GM06990 (cell line): ENCODE results near the gene DMXL1.
"Not testable (repeated sequence)": the region's sequence is repeated elsewhere in the genome, so short reads cannot be mapped to it uniquely, and the experiment has no call there.

ENCODE experiments used
- DNase-seq: peaks from one replicate; pipeline ENCODE4 v3.0.0-alpha.2; 2011; ENCODE audit not compliant: insufficient read length; ENCODE audit errors: extremely low read depth
- H3K27me3 ChIP-seq: replicated peaks from 2 replicates; pipeline ENCODE4 v1.6.0; 2011; ENCODE audit warnings: low read length; ENCODE audit not compliant: control insufficient read depth, insufficient read depth
- H3K36me3 ChIP-seq: 2 replicates; pipeline ENCODE4 v1.5.1; 2011; ENCODE audit warnings: low read length; ENCODE audit not compliant: control insufficient read depth, insufficient read depth
- H3K4me3 ChIP-seq: replicated peaks from 2 replicates; pipeline ENCODE4 v1.5.1; 2011; ENCODE audit warnings: low read depth, mild to moderate bottlenecking, control low read depth, low read length
- TF ChIP-seq, protein P1 (sequence below): IDR thresholded peaks from 2 replicates; pipeline ENCODE4 v1.5.1; 2011; ENCODE audit warnings: low read length, control low read depth, mild to moderate bottlenecking, inconsistent platforms; ENCODE audit not compliant: insufficient read depth, poor library complexity, severe bottlenecking

Gene DMXL1

GRCh38 chr5:119179857-119180641 lies 109.2 kb downstream of the DMXL1 start:
- Histone ChIP-seq H3K4me3 (no peak overlapping the region), H3K27me3 (no peaks in the 10 kb centered on the region), H3K36me3 (peaks cover 2% of the 10 kb centered on the region; the same call in 1 of the 2 replicates)
- TF ChIP-seq, protein P1, sequence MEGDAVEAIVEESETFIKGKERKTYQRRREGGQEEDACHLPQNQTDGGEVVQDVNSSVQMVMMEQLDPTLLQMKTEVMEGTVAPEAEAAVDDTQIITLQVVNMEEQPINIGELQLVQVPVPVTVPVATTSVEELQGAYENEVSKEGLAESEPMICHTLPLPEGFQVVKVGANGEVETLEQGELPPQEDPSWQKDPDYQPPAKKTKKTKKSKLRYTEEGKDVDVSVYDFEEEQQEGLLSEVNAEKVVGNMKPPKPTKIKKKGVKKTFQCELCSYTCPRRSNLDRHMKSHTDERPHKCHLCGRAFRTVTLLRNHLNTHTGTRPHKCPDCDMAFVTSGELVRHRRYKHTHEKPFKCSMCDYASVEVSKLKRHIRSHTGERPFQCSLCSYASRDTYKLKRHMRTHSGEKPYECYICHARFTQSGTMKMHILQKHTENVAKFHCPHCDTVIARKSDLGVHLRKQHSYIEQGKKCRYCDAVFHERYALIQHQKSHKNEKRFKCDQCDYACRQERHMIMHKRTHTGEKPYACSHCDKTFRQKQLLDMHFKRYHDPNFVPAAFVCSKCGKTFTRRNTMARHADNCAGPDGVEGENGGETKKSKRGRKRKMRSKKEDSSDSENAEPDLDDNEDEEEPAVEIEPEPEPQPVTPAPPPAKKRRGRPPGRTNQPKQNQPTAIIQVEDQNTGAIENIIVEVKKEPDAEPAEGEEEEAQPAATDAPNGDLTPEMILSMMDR: no peak
- DNase-seq: no peak

DNA sequence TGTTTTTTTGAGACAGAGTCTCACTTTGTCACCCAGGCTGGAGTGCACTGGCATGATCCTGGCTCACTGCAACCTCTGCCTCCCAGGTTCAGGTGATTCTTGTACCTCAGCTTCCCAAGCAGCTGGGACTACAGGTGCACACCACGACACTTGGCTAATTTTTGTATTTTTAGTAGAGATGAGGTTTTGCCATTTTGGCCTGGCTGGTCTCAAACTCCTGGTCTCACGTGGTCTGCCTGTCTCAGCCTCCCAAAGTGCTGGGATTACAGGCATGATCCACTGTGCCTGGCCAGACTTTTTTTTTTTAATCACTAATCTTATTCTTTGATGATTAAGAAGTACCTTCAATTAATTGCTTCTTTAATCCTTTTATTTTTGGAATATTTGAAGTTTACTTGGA lies 114.6 kb downstream of the DMXL1 start:
- not testable (repeated sequence) for DNase-seq, H3K36me3 ChIP-seq, H3K4me3 ChIP-seq, H3K27me3 ChIP-seq

- TF ChIP-seq, protein P1: no peak
- Histone ChIP-seq H3K27me3 (no peaks in the 10 kb centered on the region), H3K4me3 (no peak overlapping the region), H3K36me3 (no peaks in the 10 kb centered on the region; the same call in none of the 2 replicates)
- DNase-seq: peak; percentile 6
These were observed 117.1 kb downstream of the DMXL1 start for GRCh38 chr5:119187776-119188529.

GRCh38 chr5:119190470-119191095 lies 119.7 kb downstream of the DMXL1 start:
- TF ChIP-seq, protein P1: no peak
- no peak overlapping the region for H3K4me3 ChIP-seq
- no peak for DNase-seq

DNA sequence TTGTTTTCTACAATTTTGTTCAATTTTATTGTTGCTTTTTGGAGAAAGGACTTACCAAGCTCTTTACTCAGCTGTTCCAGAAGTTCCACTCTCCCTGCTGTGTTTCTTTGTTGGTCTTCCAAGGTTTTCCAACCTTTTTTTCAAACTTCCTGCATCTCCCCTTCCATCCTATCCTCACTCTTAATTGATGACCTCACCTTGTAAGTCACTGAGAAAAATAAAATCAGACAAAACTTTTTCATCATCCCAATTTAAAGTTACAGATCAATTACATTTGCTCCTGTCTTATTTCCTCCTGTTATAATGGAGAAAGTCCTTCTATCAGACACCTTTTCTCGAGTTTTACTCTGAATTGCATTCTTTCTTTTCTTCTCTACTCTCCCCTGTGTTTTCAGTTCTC lies 121.1 kb downstream of the DMXL1 start:
- no peak for DNase-seq
- TF ChIP-seq, protein P1: no peak
- no peaks in the 10 kb centered on the region for H3K27me3 ChIP-seq
- H3K4me3 ChIP-seq: no peak overlapping the region
- H3K36me3 ChIP-seq: no peaks in the 10 kb centered on the region; the same call in 1 of the 2 replicates

More at GRCh38 chr5:119190470-119191095, 119.7 kb downstream of the DMXL1 start:
- Histone ChIP-seq H3K36me3 (no peaks in the 10 kb centered on the region; the same call in 1 of the 2 replicates), H3K27me3 (no peaks in the 10 kb centered on the region)

- Histone ChIP-seq H3K27me3 (no peaks in the 10 kb centered on the region), H3K4me3 (no peak overlapping the region), H3K36me3 (no peaks in the 10 kb centered on the region; the same call in none of the 2 replicates)
- no peak for DNase-seq
- TF ChIP-seq, protein P1: no peak
These were observed 129.9 kb downstream of the DMXL1 start for GRCh38 chr5:119200795-119201194.
